ENCODE data around the gene BCL2. TPM values are rescaled to one million over a fixed set of nuclear protein-coding genes. Genes with fewer than 3 reads are reported as not detected.
"Not testable (repeated sequence)": the region's sequence is repeated elsewhere in the genome, so short reads cannot be mapped to it uniquely, and the experiment has no call there.

BCL2 gene
- total RNA-seq, 1 donor from 2014 or later, result 2.3 TPM

DNA sequence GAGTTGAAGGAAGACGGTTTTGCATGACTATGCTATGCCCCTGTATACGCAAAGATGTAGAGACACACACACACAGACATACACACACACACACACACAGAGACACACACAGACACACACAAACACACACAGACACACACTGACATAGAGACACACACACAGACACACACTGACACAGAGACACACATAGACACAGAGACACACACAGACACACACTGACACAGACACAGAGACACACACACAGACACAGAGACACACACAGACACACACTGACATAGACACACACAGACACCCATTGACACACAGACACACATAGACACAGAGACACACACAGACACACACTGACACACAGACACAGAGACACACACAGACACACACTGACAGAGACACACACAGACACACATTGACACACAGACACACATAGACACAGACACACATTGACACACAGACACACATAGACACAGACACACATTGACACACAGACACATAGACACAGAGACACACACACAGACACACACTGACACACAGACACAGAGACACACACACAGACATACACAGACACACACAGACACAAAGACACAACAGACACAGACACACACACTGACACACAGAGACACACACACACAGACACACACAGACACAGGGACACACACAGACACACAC is 121.3 kb downstream of the BCL2 start:
- no peak for ATAC-seq

GRCh38 chr18:63197246-63197869 is 122.2 kb downstream of the BCL2 start:
- ATAC-seq, result no peak

DNA sequence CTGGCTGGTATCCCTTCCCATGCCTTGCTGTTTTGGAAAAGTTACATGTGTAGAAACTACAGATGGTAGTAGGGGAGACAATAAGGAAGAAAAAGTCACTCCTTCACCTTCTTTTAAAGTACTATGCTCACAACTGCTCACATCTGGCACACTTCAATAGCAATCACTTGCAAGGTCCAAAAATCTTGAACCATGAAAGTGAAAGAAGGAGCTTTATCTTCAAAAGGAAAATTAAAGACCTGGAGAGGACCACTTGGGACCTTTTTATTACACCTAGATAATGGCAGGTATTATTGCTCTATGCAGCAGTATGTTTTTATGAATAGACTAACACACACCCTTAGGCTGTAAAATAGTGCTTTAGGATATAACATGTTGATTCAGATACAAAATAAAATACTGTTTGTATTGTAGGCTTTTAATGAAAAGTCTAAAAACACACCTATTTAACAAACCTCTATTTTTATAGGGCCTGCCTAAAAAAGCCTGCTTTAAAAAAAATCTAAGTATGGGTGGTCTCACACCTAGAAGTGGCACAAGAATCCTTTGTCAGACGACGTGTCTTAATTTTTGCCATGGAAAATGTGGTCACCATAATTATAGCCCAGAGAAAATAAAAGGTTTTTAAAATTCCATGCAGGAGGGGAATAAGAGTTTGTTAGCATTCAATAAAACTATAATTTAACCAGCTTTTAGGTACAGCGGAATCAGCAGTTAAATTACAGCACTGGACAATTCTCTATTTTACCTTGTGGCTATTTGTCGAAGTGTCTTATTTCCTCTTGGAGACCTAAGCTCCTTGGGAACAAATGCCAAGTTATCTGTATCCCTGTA is 124.0 kb downstream of the BCL2 start:
- no peak for ATAC-seq

GRCh38 chr18:63192885-63193349 is 126.7 kb downstream of the BCL2 start:
- ATAC-seq, result no peak

- no peak for ATAC-seq
Measured at GRCh38 chr18:63192126-63192884, 127.3 kb downstream of the BCL2 start.

DNA sequence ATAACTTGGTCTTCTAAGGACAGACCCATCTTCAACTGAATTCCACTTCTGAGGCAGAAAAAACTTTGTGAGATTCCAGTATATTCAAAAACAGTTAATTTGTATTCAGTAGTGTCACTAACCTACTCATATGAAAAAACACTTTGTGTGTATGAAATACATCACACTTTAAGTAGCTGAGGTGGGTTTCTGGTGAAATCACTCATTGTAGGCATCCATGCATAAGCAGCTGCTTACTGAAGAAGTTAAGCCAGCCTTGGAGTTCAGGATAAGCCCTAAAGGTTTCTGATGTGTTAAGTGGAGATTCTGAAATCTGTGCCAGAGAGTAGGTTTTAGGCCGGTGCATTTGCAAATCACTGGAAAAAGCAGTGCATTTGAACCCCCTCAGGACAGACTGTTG is 128.2 kb downstream of the BCL2 start:
- no peak for ATAC-seq

- ATAC-seq, result not testable (repeated sequence)
Measured at GRCh38 chr18:63190838-63191237, 128.7 kb downstream of the BCL2 start.

DNA sequence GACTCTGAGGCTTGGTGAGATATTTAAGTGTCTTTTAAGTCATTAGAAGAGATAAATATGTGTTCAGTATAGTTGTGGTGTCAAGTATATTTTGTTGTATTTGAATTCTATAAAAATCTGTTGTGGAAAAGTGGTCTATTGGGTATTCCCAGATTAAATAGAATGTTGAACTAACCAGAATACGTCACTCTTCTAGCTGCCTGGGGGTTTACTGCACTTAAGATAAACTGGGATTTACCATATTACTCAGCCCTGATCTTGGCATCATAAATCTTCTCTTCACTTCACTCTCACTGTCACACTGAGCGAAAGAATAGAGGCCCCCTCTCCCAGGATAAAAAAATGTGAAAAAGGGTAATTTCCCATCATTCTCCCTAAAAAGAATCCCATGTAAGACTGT is 129.8 kb downstream of the BCL2 start:
- no peak for ATAC-seq

GRCh38 chr18:63189041-63189440 is 130.5 kb downstream of the BCL2 start:
- ATAC-seq, result no peak

DNA sequence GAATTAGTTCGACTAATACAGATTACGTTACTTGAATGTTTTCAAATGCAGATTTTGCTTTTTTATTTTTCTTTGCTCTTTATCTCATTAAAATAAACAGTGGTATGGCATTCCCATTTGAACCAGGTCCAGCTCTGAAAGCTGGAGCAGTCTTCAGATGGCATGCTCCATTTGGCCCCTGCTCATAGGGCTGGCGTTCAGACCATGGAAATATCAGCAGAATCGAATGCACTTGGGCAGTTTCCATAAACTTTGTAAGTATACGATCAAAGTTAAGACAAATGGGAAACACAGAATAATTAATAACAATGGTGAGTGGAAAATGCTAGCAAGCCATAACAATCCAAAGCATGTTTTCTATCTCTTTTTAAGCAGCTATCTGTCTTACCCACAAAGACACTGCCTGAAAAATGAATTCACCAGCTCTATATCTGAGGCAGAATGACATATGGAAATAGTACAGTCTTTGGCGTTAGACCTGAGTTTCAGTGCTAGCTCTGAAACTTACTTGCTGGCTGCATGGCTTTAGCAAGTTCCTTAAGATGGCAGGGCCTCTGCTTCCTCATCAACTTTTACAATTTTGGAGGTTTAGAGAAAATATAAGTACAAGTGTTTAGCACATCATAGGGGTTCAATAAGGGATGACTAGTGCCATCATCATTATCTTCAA is 131.6 kb downstream of the BCL2 start:
- no peak for ATAC-seq

GRCh38 chr18:63187223-63187574 is 132.4 kb downstream of the BCL2 start:
- no peak for ATAC-seq

- peak; percentile 80 for ATAC-seq
Measured at GRCh38 chr18:63186520-63187222, 132.9 kb downstream of the BCL2 start.

GRCh38 chr18:63185984-63186383 is 133.6 kb downstream of the BCL2 start:
- ATAC-seq, result peak; percentile 72

- ATAC-seq, result no peak
Measured at GRCh38 chr18:63183952-63184770, 135.4 kb downstream of the BCL2 start.

GRCh38 chr18:63183378-63183777 is 136.2 kb downstream of the BCL2 start:
- ATAC-seq, result no peak

DNA sequence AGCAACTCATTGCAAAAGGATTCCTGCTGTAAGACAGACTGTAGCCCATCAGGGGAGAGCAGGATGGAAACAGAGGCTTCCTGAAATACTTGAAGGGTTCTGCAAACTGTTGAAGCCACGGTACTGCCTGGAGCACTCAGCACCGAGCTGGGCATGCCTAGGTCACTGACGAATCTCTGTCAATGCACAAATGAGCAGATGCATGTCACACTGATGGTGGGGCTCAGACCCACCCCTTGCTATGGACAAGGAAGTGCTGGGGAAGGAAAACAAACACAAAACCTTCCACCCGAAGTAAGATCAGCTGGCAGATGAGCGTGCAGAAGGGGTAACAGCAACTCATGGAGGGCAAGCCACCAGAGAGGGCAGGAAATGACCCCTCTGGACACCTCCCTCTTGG is 136.7 kb downstream of the BCL2 start:
- ATAC-seq, result no peak

DNA sequence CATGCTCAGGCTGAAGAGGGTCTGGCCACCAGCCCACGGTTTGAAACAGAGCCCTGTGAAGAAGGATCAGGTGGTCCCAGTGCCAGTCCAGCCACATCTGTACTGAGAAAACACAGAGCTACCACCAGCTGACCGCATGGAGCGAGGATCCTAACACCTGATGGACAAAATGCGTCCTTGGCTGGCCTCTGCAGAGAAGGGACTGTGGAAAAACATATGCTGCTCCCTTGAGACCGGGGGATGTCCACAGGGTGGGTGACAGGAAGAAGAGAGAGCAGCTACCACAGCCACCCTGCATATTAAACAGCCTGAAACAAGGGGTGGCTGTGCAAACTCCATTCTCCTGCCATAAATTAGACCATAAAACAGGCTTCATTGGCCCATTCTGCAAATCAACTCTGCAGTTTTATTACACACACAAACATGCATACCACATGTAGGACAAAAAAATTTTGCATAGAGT is 137.2 kb downstream of the BCL2 start:
- ATAC-seq, result no peak

GRCh38 chr18:63181706-63182309 is 137.8 kb downstream of the BCL2 start:
- ATAC-seq, result no peak

- ATAC-seq, result no peak
Measured at GRCh38 chr18:63180971-63181376, 138.6 kb downstream of the BCL2 start.

- ATAC-seq, result no peak
Measured at GRCh38 chr18:63180321-63180720, 139.2 kb downstream of the BCL2 start.
